ENCODE measurements around the gene NRBF2. TPM values are rescaled to one million over a fixed set of nuclear protein-coding genes. Genes with fewer than 3 reads are reported as not detected.

Gene NRBF2
- total RNA-seq, 4 donors from 2014 or later, result 12.2 to 16.6 (median 14.7) TPM

DNA sequence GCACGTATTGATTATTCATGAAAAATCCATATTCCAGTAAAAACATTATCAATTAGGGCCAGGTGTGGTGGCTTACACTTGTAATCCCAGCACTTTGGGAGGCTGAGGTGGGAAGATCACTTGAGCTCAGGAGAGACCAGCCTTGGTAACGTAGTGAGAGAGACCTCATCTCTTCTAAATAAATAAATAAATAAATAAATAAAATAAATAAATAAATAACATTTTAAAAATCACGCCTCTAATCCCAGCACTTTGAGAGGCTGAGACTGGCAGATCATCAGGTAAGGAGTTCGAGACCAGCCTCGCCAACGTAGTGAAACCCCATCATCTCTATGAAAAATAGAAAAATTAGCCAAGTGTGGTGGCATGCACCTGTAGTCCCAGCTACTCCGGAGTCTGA is 32.1 kb downstream of the NRBF2 start:
- 88 to 97% methylated on average over 7 of the region's 7 CpGs for WGBS, 2 donors
- intact Hi-C loops (cut with DNase I), result no loop called here

DNA sequence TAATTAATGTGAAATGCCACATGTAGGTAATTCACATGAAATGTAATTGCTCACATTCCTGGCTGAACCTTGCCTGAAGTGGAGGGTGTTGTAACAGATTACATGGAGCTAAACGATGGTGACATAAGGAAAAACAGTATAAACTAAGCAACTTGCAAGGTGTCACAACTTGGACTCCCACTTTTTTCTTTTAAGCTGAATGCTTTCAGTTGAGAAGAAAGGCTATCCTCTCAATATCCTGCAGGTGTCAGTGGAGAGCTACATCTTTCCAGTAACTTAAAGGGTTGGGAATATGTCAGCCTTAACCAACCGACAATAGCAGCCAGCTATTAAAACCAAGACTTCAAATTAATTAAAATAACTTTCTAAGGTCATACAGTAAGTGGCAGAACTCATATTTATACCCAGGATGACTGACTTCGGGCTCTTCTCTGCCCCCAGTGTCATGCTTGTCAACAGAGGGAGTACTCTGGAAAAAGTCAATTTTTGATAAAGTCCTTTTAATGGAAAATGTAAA is 33.7 kb downstream of the NRBF2 start:
- H3K27me3 ChIP-seq, result no peaks in the 10 kb centered on the region
- no peak for TF ChIP-seq POLR2A (IDR thresholded peaks at IDR 0.05)
- TF ChIP-seq, protein P1, sequence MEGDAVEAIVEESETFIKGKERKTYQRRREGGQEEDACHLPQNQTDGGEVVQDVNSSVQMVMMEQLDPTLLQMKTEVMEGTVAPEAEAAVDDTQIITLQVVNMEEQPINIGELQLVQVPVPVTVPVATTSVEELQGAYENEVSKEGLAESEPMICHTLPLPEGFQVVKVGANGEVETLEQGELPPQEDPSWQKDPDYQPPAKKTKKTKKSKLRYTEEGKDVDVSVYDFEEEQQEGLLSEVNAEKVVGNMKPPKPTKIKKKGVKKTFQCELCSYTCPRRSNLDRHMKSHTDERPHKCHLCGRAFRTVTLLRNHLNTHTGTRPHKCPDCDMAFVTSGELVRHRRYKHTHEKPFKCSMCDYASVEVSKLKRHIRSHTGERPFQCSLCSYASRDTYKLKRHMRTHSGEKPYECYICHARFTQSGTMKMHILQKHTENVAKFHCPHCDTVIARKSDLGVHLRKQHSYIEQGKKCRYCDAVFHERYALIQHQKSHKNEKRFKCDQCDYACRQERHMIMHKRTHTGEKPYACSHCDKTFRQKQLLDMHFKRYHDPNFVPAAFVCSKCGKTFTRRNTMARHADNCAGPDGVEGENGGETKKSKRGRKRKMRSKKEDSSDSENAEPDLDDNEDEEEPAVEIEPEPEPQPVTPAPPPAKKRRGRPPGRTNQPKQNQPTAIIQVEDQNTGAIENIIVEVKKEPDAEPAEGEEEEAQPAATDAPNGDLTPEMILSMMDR (IDR thresholded peaks at IDR 0.05), result peak; percentile 64 to 85 (median 76)
- H3K4me1 ChIP-seq, result peaks cover 0 to 19% (median 5%) of the 10 kb centered on the region in 3 donors
- peaks cover 0 to 72% (median 0%) of the 10 kb centered on the region in 3 donors for H3K36me3 ChIP-seq
- no peak for DNase-seq
- H3K4me3 ChIP-seq, result no peak overlapping the region
- H3K27ac ChIP-seq, result no peak overlapping the region
- 24 to 26% methylated on average over 3 of the region's 3 CpGs for WGBS, 2 donors
- no peaks in the 10 kb centered on the region for H3K9me3 ChIP-seq
- intact Hi-C loops (cut with DNase I), result no loop called here

More for the DNA sequence above, 32.1 kb downstream of the NRBF2 start:
- Histone ChIP-seq H3K27me3 (no peaks in the 10 kb centered on the region), H3K9me3 (no peaks in the 10 kb centered on the region), H3K4me3 (no peak overlapping the region), H3K27ac (no peak overlapping the region), H3K36me3 (peaks cover 0 to 56% (median 0%) of the 10 kb centered on the region in 3 donors), H3K4me1 (peaks cover 0 to 11% (median 5%) of the 10 kb centered on the region in 3 donors)
- TF ChIP-seq POLR2A (IDR thresholded peaks at IDR 0.05), result no peak
- TF ChIP-seq, protein P1 (IDR thresholded peaks at IDR 0.05), result no peak
- DNase-seq, result no peak

DNA sequence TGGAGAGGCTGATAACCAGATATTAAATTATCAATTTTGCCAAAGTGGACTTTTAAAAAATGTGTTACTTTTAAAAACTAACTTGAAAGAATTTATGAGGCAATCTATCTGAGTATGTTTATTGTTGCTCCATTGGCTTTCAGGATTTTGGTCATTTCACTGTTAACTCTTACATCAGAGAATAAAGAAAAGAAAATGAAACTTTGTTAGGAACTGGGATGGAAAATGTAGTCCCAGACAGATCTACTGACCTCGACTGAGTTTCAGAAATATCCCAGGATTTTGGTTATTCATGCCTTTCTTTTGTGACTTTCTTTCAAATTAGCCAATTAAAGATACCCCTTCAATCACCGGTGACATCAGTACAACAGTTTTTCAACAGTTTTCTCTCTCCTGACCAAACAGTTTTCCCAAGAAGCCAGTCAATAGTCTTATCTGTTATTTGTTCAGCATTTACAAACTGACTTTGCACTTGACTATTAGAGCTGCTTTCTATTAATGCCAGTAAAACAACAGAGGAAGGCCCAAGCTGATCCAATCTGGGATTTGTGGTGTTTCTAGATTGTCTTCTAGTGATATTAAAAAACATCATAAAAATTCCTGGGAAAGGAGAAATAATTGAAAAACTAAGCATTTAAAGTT is 35.8 kb downstream of the NRBF2 start:
- intact Hi-C loops (cut with DNase I), result no loop called here
- WGBS, 2 donors, result 55 to 61% methylated on average over 2 of the region's 2 CpGs

DNA sequence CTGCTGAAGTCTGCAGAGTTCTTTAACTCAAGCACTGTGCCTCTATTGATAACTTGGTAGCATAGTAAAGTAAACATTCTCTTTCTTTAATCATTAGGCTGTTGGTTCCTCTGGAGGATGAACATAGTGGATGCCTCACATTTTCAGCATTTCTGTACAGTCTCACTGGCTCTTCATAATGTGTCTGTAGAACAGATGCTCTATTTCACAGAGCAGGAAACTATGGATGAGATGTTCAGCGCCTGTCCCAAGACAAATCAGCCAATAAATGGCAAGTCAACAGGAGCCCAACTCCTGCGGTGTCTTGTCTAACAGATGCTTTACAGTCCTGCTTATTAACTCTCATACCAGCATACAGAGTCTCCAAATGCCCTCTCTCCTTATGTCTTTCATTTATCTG is 36.5 kb downstream of the NRBF2 start:
- Histone ChIP-seq H3K27ac (no peak overlapping the region), H3K9me3 (no peaks in the 10 kb centered on the region), H3K36me3 (peaks cover 0 to 87% (median 0%) of the 10 kb centered on the region in 3 donors), H3K27me3 (no peaks in the 10 kb centered on the region), H3K4me3 (no peak overlapping the region), H3K4me1 (peaks cover 0 to 8% (median 0%) of the 10 kb centered on the region in 3 donors)
- WGBS, 2 donors, result 86 to 88% methylated on average over 2 of the region's 2 CpGs
- intact Hi-C loops (cut with DNase I), result loop anchor here (10.0 kb wide), 1 partner anchor 555 kb away; no protein-coding TSS in a partner anchor
- no peak for DNase-seq
- no peak for TF ChIP-seq POLR2A (IDR thresholded peaks at IDR 0.05)
- TF ChIP-seq, protein P1 (IDR thresholded peaks at IDR 0.05), result no peak

More for the DNA sequence above, 35.8 kb downstream of the NRBF2 start:
- H3K4me3 ChIP-seq, result no peak overlapping the region
- H3K4me1 ChIP-seq, result peaks cover 0 to 14% (median 5%) of the 10 kb centered on the region in 3 donors
- no peaks in the 10 kb centered on the region for H3K27me3 ChIP-seq
- H3K27ac ChIP-seq, result peak overlapping the region in 1 of 4 donors; percentile 4
- TF ChIP-seq, protein P1 (IDR thresholded peaks at IDR 0.05), result no peak
- TF ChIP-seq POLR2A (IDR thresholded peaks at IDR 0.05), result no peak
- H3K36me3 ChIP-seq, result peaks cover 0 to 84% (median 0%) of the 10 kb centered on the region in 3 donors
- H3K9me3 ChIP-seq, result no peaks in the 10 kb centered on the region
- no peak for DNase-seq

DNA sequence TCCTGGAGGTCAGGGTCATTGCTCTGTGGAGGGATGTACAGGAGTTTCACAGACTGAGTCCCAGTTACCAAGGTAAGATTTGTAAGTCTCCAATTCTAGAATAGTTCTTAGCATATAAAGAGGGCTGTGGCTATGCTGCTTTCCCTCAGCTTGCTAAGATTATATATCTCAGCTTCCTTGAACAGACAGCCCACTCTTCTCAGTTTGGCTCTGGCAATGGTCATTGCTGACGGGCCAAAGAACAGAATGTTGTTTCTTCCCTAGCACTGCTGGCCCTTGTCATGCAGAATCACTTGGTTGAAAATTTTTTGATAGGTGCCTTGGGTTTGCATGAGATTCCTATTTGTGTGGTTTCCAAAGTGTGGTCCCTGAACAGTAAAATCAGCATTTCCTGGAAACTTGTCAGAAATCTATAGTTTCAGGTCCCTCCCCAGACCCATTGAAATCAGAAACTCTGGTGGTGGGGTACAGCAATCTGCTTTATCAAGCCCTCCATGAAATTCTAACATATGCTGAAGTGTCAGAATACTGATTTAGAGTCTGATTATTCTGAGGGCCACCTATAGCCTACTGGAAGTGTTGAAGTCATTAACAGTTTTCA is 38.2 kb downstream of the NRBF2 start:
- TF ChIP-seq POLR2A (IDR thresholded peaks at IDR 0.05), result no peak
- TF ChIP-seq, protein P1 (IDR thresholded peaks at IDR 0.05), result no peak
- Histone ChIP-seq H3K27me3 (no peaks in the 10 kb centered on the region), H3K9me3 (no peaks in the 10 kb centered on the region), H3K4me1 (peaks cover 0 to 8% (median 0%) of the 10 kb centered on the region in 3 donors), H3K27ac (no peak overlapping the region), H3K4me3 (no peak overlapping the region), H3K36me3 (peaks cover 0 to 88% (median 0%) of the 10 kb centered on the region in 3 donors)
- 73 to 81% methylated on average over 1 of the region's 1 CpG for WGBS, 2 donors
- intact Hi-C loops (cut with DNase I), result loop anchor here (10.0 kb wide), 1 partner anchor 553 kb away; no protein-coding TSS in a partner anchor
- no peak for DNase-seq
